ENCODE results near the gene XXYLT1.

- TF ChIP-seq POLR2A (IDR thresholded peaks at IDR 0.05): no peak
- TF ChIP-seq, protein P1, sequence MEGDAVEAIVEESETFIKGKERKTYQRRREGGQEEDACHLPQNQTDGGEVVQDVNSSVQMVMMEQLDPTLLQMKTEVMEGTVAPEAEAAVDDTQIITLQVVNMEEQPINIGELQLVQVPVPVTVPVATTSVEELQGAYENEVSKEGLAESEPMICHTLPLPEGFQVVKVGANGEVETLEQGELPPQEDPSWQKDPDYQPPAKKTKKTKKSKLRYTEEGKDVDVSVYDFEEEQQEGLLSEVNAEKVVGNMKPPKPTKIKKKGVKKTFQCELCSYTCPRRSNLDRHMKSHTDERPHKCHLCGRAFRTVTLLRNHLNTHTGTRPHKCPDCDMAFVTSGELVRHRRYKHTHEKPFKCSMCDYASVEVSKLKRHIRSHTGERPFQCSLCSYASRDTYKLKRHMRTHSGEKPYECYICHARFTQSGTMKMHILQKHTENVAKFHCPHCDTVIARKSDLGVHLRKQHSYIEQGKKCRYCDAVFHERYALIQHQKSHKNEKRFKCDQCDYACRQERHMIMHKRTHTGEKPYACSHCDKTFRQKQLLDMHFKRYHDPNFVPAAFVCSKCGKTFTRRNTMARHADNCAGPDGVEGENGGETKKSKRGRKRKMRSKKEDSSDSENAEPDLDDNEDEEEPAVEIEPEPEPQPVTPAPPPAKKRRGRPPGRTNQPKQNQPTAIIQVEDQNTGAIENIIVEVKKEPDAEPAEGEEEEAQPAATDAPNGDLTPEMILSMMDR (IDR thresholded peaks at IDR 0.05): no peak
These were observed 67.4 kb downstream of the XXYLT1 start for GRCh38 chr3:195203606-195204005.

All from right lobe of liver (tissue), 4 donors.